ENCODE data around the gene UPK3BL1.
"Not testable (repeated sequence)": the region's sequence is repeated elsewhere in the genome, so short reads cannot be mapped to it uniquely, and the experiment has no call there.

- not testable (repeated sequence) for TF ChIP-seq ZNF555 (tag by site-specific recombination; conservative IDR thresholded peaks at IDR 0.05); CTCF (tag by site-specific recombination; IDR thresholded peaks at IDR 0.05); REST (tag by site-specific recombination; IDR thresholded peaks at IDR 0.05); ZNF513 (tag by site-specific recombination; IDR thresholded peaks at IDR 0.05); ZNF580 (tag by site-specific recombination; IDR thresholded peaks at IDR 0.05); ZNF785 (tag by site-specific recombination; IDR thresholded peaks at IDR 0.05); ZNF768 (tag by site-specific recombination; IDR thresholded peaks at IDR 0.05); ZNF610 (tag by site-specific recombination; IDR thresholded peaks at IDR 0.05; ENCODE audit: borderline replicate concordance); ZNF530 (tag by site-specific recombination; IDR thresholded peaks at IDR 0.05; ENCODE audit: low read depth); ZNF146 (tag by site-specific recombination; IDR thresholded peaks at IDR 0.05); ZNF624 (tag by site-specific recombination; IDR thresholded peaks at IDR 0.05); ZNF10 (tag by site-specific recombination; IDR thresholded peaks at IDR 0.05); MZF1 (tag by site-specific recombination; IDR thresholded peaks at IDR 0.05; ENCODE audit: borderline replicate concordance)
These were observed 48.0 kb upstream of the UPK3BL1 start for GRCh38 chr7:102690602-102691001.

Data from HEK293 (cell line).